Dedifferentiated amniotic fluid mesenchymal stem cell (primary cell): Measurements from ENCODE around the gene PFKL.
"Not testable (repeated sequence)": the region's sequence is repeated elsewhere in the genome, so short reads cannot be mapped to it uniquely, and the experiment has no call there.

Experiments used
- DNase-seq: peaks from one replicate; pipeline ENCODE4 v3.0.0-alpha.2; 2016; ENCODE audit errors: extremely low spot score

The PFKL gene

GRCh38 chr21:44344541-44345183 is 44.8 kb downstream of the PFKL start:
- DNase-seq = no peak

GRCh38 chr21:44345495-44345894 is 45.6 kb downstream of the PFKL start:
- no peak for DNase-seq

GRCh38 chr21:44347911-44348451 is 48.1 kb downstream of the PFKL start:
- no peak for DNase-seq

GRCh38 chr21:44348861-44349260 is 49.0 kb downstream of the PFKL start:
- DNase-seq = no peak

- DNase-seq = no peak
Observed at GRCh38 chr21:44349416-44349846, 49.6 kb downstream of the PFKL start.

GRCh38 chr21:44349847-44350772 is 50.3 kb downstream of the PFKL start:
- DNase-seq = no peak

- no peak for DNase-seq
Observed at GRCh38 chr21:44350773-44351481, 51.1 kb downstream of the PFKL start.

GRCh38 chr21:44351535-44352252 is 51.8 kb downstream of the PFKL start:
- no peak for DNase-seq

- DNase-seq = no peak
Observed at GRCh38 chr21:44352253-44352860, 52.5 kb downstream of the PFKL start.

- no peak for DNase-seq
Observed at GRCh38 chr21:44353191-44353970, 53.5 kb downstream of the PFKL start, which contains the start of gene TRPM2. TRPM2 (plus strand) TSS chr21:44353621; CDS start chr21:44353701, 80 bp downstream.

GRCh38 chr21:44354001-44354405 is 54.1 kb downstream of the PFKL start:
- DNase-seq = no peak

- DNase-seq = no peak
Observed at GRCh38 chr21:44354775-44355771, 55.2 kb downstream of the PFKL start.

- no peak for DNase-seq
Observed at GRCh38 chr21:44356160-44356559, 56.3 kb downstream of the PFKL start.

- DNase-seq = no peak
Observed at GRCh38 chr21:44356636-44357035, 56.8 kb downstream of the PFKL start.

- no peak for DNase-seq
Observed at GRCh38 chr21:44357064-44357837, 57.4 kb downstream of the PFKL start.

GRCh38 chr21:44359396-44359795 is 59.5 kb downstream of the PFKL start:
- DNase-seq = no peak

- DNase-seq = no peak
Observed at GRCh38 chr21:44360159-44360558, 60.3 kb downstream of the PFKL start.

GRCh38 chr21:44361903-44362302 is 62.0 kb downstream of the PFKL start:
- DNase-seq = not testable (repeated sequence)
